Suprapubic skin (tissue), 4 donors: ENCODE results near the gene ZNF420.
"Not testable (repeated sequence)": the region's sequence is repeated elsewhere in the genome, so short reads cannot be mapped to it uniquely, and the experiment has no call there.

Experiments used
- CTCF ChIP-seq, 2 donors: fragments of 200-600 bp in 1 of 2; fragments of 450-650 bp in 1 of 2; sonication (generic) in 1 of 2; IDR thresholded peaks; one replicate each; pipeline ENCODE4 v1.5.1; 2016 to 2019; ENCODE audit warnings: antibody characterized with exemption in 2 of 2, mild to moderate bottlenecking in 1 of 2, moderate library complexity in 1 of 2
- EP300 ChIP-seq: sonication (generic); formaldehyde crosslinking; IDR thresholded peaks from one replicate; pipeline ENCODE4 v1.6.1; 2017; ENCODE audit warnings: antibody characterized with exemption
- POLR2A ChIP-seq, 2 donors: fragments of 450-650 bp; IDR thresholded peaks; one replicate each; pipeline ENCODE4 v1.6.1; 2017; ENCODE audit warnings: antibody characterized with exemption in 2 of 2, mild to moderate bottlenecking in 2 of 2, moderate library complexity in 2 of 2
- POLR2AphosphoS5 ChIP-seq, 3 donors: sonication (generic); formaldehyde crosslinking; IDR thresholded peaks; one replicate each; pipeline ENCODE4 v1.6.1; 2017; ENCODE audit warnings: antibody characterized with exemption in 3 of 3

DNA sequence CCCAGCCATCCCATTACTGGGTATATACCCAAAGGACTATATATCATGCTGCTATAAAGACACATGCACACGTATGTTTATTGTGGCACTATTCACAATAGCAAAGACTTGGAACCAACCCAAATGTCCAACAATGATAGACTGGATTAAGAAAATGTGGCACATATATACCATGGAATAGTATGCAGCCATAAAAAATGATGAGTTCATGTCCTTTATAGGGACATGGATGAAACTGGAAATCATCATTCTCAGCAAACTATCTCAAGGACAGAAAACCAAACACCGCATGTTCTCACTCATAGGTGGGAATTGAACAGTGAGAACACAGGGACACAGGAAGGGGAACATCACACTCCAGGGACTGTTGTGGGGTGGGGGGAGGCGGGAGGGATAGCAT lies 43.9 kb downstream of the ZNF420 start:
- TF ChIP-seq CTCF (IDR thresholded peaks at IDR 0.05); POLR2A (IDR thresholded peaks at IDR 0.05); EP300; POLR2AphosphoS5 (IDR thresholded peaks at IDR 0.05): not testable (repeated sequence)
